HG02973 (cell line): ENCODE measurements around the gene DPH1.

Experiments
- ATAC-seq: cut with Tn5 transposase; IDR thresholded peaks from one replicate; pipeline ENCODE4 v1.9.1; 2021; ENCODE audit warnings: moderate library complexity; ENCODE audit not compliant: unreplicated experiment

Gene DPH1

GRCh38 chr17:2060681-2061440 is 30.9 kb downstream of the DPH1 start:
- no peak for ATAC-seq

GRCh38 chr17:2061441-2061958 is 31.5 kb downstream of the DPH1 start:
- ATAC-seq = no peak

- no peak for ATAC-seq
These were observed 32.7 kb downstream of the DPH1 start for GRCh38 chr17:2062571-2063183.

- ATAC-seq = no peak
These were observed 33.6 kb downstream of the DPH1 start for GRCh38 chr17:2063261-2064146.

DNA sequence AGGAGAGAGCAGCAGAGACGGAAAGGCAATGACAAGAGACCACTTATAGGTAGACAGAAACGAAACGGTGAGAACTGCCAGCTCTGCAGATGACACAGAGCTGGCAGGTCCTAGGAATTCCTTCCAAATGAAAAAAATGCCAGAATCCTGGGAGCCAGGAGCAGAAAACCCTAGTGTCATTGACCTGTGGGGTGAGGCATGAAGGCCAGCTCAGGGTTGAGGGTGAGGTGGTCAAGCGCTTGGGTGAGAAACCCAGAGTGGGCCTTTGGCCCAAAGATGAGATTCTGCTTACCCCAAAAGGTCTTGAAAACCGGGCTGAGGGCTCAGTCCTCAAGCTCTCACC is 34.2 kb downstream of the DPH1 start:
- no peak for ATAC-seq

- no peak for ATAC-seq
These were observed 34.6 kb downstream of the DPH1 start for GRCh38 chr17:2064520-2064971.

DNA sequence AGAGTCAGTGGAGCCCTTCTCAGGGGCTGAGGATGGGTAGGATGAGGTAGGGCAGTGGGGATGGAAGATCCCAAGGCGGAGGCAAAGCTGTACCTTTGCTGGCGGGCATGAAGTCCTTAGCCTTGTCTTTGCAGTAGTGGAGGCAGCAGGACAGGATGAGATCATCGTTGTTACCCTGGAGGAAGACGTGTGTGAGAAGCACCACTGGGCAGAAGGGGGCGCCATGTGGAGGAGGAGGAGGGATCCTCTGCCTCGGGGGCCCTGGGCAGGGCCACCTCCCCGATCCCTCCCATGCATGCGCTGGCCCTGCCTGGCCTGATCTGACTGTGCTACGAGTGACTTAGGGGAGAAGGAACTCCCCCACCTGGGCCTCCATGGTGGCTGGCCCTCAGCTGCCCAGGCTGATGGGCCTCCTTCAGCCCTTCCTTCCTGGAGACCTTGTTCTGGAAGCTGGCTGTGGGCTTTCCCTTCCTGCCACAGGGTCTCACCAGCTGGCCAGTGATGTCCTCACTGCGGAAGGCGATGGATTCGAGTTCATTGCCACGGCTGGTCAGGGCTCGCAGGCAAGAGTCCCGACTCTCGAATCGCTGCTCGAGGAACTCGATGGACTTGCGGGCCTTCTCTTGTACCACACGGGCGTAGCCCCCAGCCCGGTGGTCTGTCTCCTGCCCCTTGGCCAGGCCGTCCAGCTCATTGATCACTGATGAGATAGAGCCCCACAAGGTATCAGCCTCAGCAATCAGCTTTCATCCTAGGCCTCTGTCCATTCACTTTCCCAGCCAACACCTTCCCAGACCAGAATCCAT is 35.2 kb downstream of the DPH1 start:
- no peak for ATAC-seq

DNA sequence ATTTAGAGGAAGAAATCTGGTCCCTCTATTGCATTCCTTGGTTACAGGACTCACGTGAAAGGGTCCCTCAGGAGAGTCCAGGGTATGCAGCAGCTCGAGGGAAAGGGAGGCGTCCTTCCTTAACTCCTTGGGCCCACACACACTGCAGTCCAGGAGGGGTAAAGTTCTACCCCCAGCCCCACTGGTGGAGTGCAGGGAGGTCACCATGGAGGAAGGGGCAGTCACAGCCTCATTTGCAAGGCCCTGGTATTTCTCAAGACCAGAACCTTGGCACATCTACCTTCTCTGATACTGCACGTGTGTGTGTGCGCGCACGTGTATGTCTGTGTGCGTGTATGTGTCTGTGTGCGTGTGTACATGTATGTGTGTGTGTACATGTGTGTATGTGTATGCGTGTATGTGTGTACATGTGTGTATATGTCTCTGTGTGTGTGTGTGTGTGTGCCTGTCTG is 36.0 kb downstream of the DPH1 start:
- ATAC-seq = no peak

DNA sequence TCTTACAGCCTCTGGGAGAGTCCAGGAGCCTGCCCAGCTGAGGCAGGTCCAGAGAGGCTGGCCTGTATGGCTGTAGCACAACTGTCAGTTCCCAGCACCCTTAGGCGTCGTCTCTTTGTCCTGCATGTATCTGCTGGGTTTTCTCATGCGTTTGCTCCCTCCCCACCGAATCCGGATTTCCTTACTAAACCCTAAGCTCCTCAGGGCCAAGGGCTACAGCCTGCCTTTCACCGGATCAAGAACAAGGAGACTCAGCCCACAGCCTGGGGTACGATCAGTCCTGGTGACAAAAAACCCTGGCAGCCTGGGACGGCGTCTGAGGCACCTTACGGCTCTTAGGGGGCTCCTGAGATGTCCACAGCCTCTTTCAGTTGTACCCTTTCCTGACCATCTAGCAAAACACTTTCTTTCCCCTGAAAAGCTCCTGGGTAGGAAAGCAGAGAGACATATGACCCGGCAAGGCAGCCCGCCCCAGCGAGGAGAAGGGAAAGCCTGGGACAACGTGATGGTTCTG is 37.2 kb downstream of the DPH1 start:
- ATAC-seq = no peak

- no peak for ATAC-seq
These were observed 37.7 kb downstream of the DPH1 start for GRCh38 chr17:2067608-2068024.

GRCh38 chr17:2068031-2068518 is 38.1 kb downstream of the DPH1 start:
- ATAC-seq = no peak

DNA sequence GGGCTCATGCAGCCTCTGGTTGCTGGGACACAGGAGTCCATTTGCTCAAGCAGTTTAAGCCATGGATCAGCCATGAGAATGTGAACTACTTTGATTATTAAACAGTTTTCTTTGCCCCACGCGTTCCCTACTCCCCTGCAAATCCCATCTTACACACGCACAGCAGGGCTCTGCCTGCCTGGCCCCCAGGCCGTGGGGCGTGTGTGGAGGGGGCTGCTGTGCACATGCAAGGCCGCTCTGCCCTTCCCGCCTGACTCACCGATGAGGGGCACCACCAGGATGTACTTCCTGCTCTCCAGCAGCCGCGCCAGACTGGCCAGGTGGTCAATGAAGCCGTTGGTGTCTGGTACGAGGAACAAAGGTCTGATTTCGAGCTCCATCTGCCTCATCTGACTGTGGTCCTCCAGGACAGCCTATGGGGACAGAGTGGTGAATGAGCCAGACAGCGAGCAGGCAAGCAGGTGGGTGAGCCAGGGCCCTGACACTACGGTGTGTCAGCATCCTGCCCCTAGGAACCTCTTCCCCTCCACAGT is 38.6 kb downstream of the DPH1 start:
- ATAC-seq = no peak

DNA sequence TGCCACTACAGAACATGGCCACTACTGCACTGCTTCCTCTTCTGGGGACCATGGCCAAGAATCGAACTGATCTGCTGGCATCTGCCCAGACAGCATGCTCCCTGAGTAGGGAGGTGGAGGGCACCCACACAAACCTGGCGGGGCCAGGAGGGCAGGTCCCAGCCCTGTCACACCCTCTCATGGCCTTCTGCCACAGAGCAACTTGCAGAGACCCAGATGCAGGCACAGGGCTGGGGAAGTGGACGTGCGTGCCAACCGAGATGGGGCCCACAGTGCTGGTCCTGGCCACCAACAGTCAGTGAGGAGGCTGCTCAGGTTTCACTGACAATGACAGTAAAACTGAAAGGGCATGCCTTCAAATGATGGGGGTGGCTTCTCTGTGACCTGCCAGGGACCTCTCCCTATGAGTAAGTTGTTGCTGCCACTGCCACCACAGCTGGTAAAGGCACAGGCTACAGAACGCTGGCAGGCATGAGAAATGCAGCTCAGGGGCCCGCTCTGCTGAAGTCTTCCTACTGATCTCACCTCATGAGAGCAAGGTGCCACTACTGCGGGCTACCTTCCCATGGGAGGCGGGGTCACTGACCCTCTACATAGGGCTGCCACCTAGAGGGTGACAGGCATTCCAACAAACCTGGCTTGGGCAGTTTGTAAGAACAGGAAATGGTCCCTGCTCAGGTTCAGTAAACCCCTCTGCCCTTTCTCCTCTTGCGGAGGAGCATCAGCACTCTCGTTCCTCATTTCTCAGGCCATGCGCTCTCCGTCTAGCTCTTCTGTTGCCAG is 40.5 kb downstream of the DPH1 start:
- ATAC-seq = peak; percentile 61

GRCh38 chr17:2071024-2071385 is 41.1 kb downstream of the DPH1 start:
- no peak for ATAC-seq

- no peak for ATAC-seq
These were observed 41.7 kb downstream of the DPH1 start for GRCh38 chr17:2071455-2072281.

DNA sequence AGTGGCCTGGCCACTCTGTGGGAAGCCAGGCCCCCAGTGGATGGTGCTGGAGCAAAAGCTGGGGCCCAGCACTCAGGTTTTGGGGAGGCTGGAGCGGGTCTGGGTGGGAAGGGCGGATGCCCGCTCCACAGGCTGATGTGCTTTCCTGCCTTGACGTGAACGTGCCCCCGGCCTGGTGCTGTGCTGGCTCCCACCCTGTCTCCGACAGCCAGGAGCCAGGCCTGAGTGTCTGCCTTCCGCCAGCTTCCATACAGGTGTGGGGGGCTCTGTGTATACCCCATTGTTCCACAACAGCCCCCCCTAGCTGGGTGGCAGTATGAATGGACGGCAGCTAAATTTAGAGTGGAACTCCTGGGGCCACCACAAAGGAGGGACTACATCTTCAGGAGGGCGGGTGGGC is 45.0 kb downstream of the DPH1 start:
- no peak for ATAC-seq

DNA sequence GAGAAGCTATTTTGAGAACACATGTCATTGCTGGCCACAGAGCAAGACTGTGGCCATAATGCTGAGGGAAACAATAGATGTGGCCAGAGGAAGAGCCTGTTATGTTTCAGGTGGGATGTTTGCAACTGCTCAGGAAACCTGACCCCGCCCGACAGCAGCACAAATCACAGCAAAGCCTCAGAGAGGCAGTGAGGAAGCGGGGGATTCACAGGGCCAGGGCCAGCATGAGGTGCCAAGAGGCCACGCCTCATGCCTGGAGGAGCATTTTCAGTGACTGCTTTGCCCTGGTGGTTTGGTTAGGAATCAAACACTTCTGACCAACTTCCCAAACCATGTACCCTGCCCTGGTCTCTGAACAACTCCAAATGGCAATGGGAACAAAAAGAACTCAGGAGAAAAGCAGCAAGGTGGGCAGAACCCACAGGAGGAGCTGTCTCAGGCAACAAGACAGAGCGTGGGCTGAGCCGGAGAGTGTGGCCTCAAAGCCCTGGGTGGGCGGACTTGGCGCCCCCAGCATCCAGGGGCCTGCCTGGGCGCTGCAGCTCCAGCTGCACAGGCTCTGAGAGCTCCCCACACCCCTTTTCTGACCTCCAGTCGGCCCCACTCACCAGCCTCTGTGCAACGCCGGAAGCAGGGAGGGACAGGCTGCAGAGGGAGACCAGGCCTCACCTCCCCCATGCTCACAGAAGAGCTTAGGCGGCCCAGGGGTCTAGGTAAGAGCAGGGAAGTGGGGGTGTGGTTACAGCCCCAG is 45.6 kb downstream of the DPH1 start:
- ATAC-seq = no peak
